Hepatocyte (in vitro differentiated cells): ENCODE measurements around the gene KIF3B. TPM values are rescaled to one million over a fixed set of nuclear protein-coding genes. Genes with fewer than 3 reads are reported as not detected.
A peak's percentile ranks its signal among the peaks of the same experiment; 100 is the strongest.

Experiments
- DNase-seq: peaks from one replicate; pipeline ENCODE4 v3.0.0-alpha.2; 2016; ENCODE audit warnings: low spot score
- H2AFZ ChIP-seq: fragments of 200-600 bp; sonication (generic); 2 replicates; pipeline ENCODE4 v1.6.0; 2016; ENCODE audit warnings: antibody characterized with exemption, mild to moderate bottlenecking
- H3K27ac ChIP-seq: fragments of 200-600 bp; sonication (generic); 2 replicates; pipeline ENCODE4 v1.5.1; 2016; ENCODE audit warnings: mild to moderate bottlenecking
- H3K27me3 ChIP-seq: fragments of 200-600 bp; sonication (generic); 2 replicates; pipeline ENCODE4 v1.6.1; 2016
- H3K36me3 ChIP-seq: fragments of 200-600 bp; sonication (generic); replicated peaks from 2 replicates; pipeline ENCODE4 v1.5.1; 2016; ENCODE audit warnings: low read depth; ENCODE audit not compliant: insufficient read depth
- H3K4me1 ChIP-seq: fragments of 200-600 bp; sonication (generic); 2 replicates; pipeline ENCODE4 v1.5.1; 2016; ENCODE audit warnings: mild to moderate bottlenecking, moderate library complexity; ENCODE audit not compliant: insufficient read depth
- H3K4me2 ChIP-seq: fragments of 200-600 bp; sonication (generic); 2 replicates; pipeline ENCODE4 v1.6.0; 2016
- H3K4me3 ChIP-seq: fragments of 200-600 bp; sonication (generic); 2 replicates; pipeline ENCODE4 v1.5.1; 2016; ENCODE audit warnings: mild to moderate bottlenecking
- H3K79me2 ChIP-seq: fragments of 200-600 bp; sonication (generic); 2 replicates; pipeline ENCODE4 v1.6.0; 2017; ENCODE audit warnings: mild to moderate bottlenecking
- H3K9me2 ChIP-seq: fragments of 200-600 bp; sonication (generic); replicated peaks from 2 replicates; pipeline ENCODE4 v1.6.0; 2017; ENCODE audit warnings: mild to moderate bottlenecking; ENCODE audit not compliant: insufficient read depth
- H3K9me3 ChIP-seq: fragments of 200-600 bp; sonication (generic); 2 replicates; pipeline ENCODE4 v1.5.1; 2016; ENCODE audit warnings: low read depth, mild to moderate bottlenecking
- H4K20me1 ChIP-seq: fragments of 200-600 bp; sonication (generic); 2 replicates; pipeline ENCODE4 v1.6.0; 2016; ENCODE audit warnings: mild to moderate bottlenecking; ENCODE audit not compliant: insufficient read depth, poor library complexity, severe bottlenecking
- CTCF ChIP-seq: fragments of 200-600 bp; sonication (generic); IDR thresholded peaks from 2 replicates; pipeline ENCODE4 v1.5.1; 2016; ENCODE audit warnings: antibody characterized with exemption, mild to moderate bottlenecking; ENCODE audit not compliant: poor library complexity
- EZH2 ChIP-seq: fragments of 200-600 bp; sonication (generic); IDR thresholded peaks from 2 replicates; pipeline ENCODE4 v1.6.1; 2016; ENCODE audit warnings: antibody characterized with exemption, mild to moderate bottlenecking, borderline replicate concordance
- EZH2phosphoT487 ChIP-seq: fragments of 200-600 bp; sonication (generic); IDR thresholded peaks from one replicate; pipeline ENCODE4 v1.6.1; 2018; ENCODE audit warnings: antibody characterized with exemption, mild to moderate bottlenecking, low read depth, moderate library complexity; ENCODE audit not compliant: unreplicated experiment, severe bottlenecking
- WGBS: methylation state at CpG from one replicate; pipeline ENCODE4 v1.1.6; 2016; ENCODE audit warnings: low lambda C conversion rate; ENCODE audit errors: missing lambda C conversion rate; 5-methylcytosine and 5-hydroxymethylcytosine counted together
- polyA plus RNA-seq: library from polyadenylated mRNA; unstranded; fragments of >200 nt; fragmentation: Nextera tagmentation; extraction: Ambion mirVana; gene quantifications from 2 replicates; pipeline ENCODE4 v1.2.1, GENCODE V29; 2016
- total RNA-seq: library from RNA; depleted of rRNA; stranded (reverse); fragments of >200 nt; gene quantifications from 2 replicates; pipeline ENCODE4 v1.2.3, GENCODE V29; 2014

KIF3B gene
- total and polyA plus RNA-seq, 2 experiments from 2014 or later, result 11.7 to 32.0 TPM

DNA sequence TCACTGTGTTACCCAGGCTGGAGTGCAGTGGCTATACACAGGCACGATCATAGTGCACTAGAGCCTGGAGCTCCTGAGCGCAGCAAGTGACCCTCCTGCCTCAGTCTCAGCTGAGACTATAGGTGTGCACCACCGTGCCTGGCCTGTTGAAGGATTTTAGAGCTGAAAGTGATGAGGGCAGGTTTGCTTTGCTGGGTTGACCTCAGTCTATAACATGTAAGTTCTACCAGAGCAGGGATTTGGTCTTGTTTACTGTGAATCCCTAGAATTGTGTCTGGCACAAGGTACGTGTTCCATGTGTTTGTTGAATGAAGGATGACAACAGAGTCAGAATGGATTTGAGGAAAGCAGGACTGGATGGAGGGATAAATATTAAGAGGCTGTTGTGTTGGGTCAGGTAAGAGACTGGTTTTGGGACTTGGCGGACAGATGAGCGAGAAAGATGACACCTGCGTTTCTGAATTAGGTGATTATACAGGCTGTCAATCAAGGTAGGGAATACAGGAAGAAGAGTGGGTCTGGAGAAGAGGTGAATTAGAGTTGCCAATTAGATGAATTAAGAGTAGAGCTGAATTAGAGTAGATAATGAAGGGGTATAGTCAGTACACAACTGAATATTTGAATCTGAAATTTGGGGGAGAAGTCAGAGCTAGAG is 87.2 kb downstream of the KIF3B start:
- Histone ChIP-seq H3K27ac (no peak overlapping the region), H2AFZ (no peak overlapping the region), H3K4me1 (peaks cover 54% of the 10 kb centered on the region), H3K9me2 (no peaks in the 10 kb centered on the region), H3K36me3 (no peaks in the 10 kb centered on the region), H3K4me2 (no peak overlapping the region), H3K4me3 (no peak overlapping the region), H4K20me1 (peaks cover 95% of the 10 kb centered on the region), H3K27me3 (no peaks in the 10 kb centered on the region), H3K79me2 (peaks cover 100% of the 10 kb centered on the region), H3K9me3 (no peaks in the 10 kb centered on the region)
- TF ChIP-seq EZH2phosphoT487 (no peak), CTCF (no peak), EZH2 (no peak)
- 86% methylated on average over 7 of the region's 7 CpGs for WGBS
- DNase-seq, result no peak

GRCh38 chr20:32365564-32365963 is 88.1 kb downstream of the KIF3B start:
- Histone ChIP-seq H3K36me3 (no peaks in the 10 kb centered on the region), H3K4me3 (no peak overlapping the region), H3K27ac (no peak overlapping the region), H3K9me3 (no peaks in the 10 kb centered on the region), H3K4me1 (peaks cover 49% of the 10 kb centered on the region), H3K79me2 (peaks cover 100% of the 10 kb centered on the region), H2AFZ (no peak overlapping the region), H3K4me2 (no peak overlapping the region), H3K9me2 (no peaks in the 10 kb centered on the region), H4K20me1 (peaks cover 90% of the 10 kb centered on the region), H3K27me3 (no peaks in the 10 kb centered on the region)
- TF ChIP-seq CTCF (no peak), EZH2 (no peak), EZH2phosphoT487 (no peak)
- WGBS, result 88% methylated on average over 5 of the region's 5 CpGs
- DNase-seq, result no peak

- 97% methylated on average over 2 of the region's 2 CpGs for WGBS
- peaks cover 45% of the 10 kb centered on the region for H3K4me1 ChIP-seq
Observed at GRCh38 chr20:32366380-32366779, 88.9 kb downstream of the KIF3B start.

More at GRCh38 chr20:32366380-32366779, 88.9 kb downstream of the KIF3B start:
- Histone ChIP-seq H2AFZ (no peak overlapping the region), H4K20me1 (peaks cover 83% of the 10 kb centered on the region), H3K79me2 (peaks cover 100% of the 10 kb centered on the region), H3K27ac (peak overlapping the region; percentile 36), H3K4me3 (no peak overlapping the region), H3K4me2 (peak overlapping the region; percentile 44), H3K9me3 (no peaks in the 10 kb centered on the region), H3K9me2 (no peaks in the 10 kb centered on the region), H3K36me3 (no peaks in the 10 kb centered on the region), H3K27me3 (no peaks in the 10 kb centered on the region)
- DNase-seq, result no peak
- TF ChIP-seq CTCF (no peak), EZH2 (no peak), EZH2phosphoT487 (no peak)
